Measurements from ENCODE around the gene TIMM21. TPM values are rescaled to one million over a fixed set of nuclear protein-coding genes. Genes with fewer than 3 reads are reported as not detected.

Gene TIMM21
- total RNA-seq, 4 donors from 2014 or later, result 17.9 to 38.0 (median 24.1) TPM

DNA sequence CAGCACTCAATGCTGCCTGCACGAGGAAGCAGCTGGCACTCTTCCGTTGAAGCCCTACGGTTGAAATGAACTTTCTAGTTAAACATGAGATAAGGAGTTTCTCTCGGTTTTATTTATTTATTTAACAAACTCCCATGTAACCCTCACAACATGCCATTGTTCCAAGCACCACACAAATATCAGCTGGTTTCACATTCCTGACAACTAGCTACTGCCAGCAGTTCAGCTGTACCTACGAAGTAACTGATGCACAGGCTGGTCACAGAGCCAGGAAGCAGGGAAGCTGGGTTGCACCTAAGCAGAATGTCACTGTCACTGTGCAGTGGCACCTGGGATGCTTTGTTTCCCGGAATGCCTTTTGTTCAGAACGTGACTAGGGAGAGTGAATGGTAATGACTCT lies 18.1 kb downstream of the TIMM21 start:
- WGBS, result 79% methylated on average over 7 of the region's 7 CpGs
- TF ChIP-seq POLR2AphosphoS5 (IDR thresholded peaks at IDR 0.05) (no peak), POLR2A (IDR thresholded peaks at IDR 0.05) (no peak), EP300 (IDR thresholded peaks at IDR 0.05) (no peak), CTCF (IDR thresholded peaks at IDR 0.05) (no peak)
- DNase-seq (ENCODE audit: low spot score in 2 of 2), result no peak

GRCh38 chr18:74171910-74172606 lies 23.7 kb downstream of the TIMM21 start:
- WGBS, result 75% methylated on average over 11 of the region's 12 CpGs
- no peak overlapping the region for H3K4me3 ChIP-seq
- no peak for TF ChIP-seq EP300 (IDR thresholded peaks at IDR 0.05)
- H3K36me3 ChIP-seq, result no peaks in the 10 kb centered on the region
- no peak for DNase-seq (ENCODE audit: low spot score in 2 of 2)
- H3K27ac ChIP-seq, result no peak overlapping the region
- H3K27me3 ChIP-seq, result peaks cover 12% of the 10 kb centered on the region
- no peaks in the 10 kb centered on the region for H3K9me3 ChIP-seq
- no peaks in the 10 kb centered on the region for H3K4me1 ChIP-seq

More for the DNA sequence above, 18.1 kb downstream of the TIMM21 start:
- Histone ChIP-seq H3K4me3 (no peak overlapping the region), H3K9me3 (no peaks in the 10 kb centered on the region), H3K36me3 (peaks cover 11% of the 10 kb centered on the region), H3K4me1 (no peaks in the 10 kb centered on the region), H3K27me3 (no peaks in the 10 kb centered on the region), H3K27ac (no peak overlapping the region)

- 76% methylated on average over 27 of the region's 27 CpGs for WGBS
- H3K4me3 ChIP-seq, result no peak overlapping the region
These were observed 24.5 kb downstream of the TIMM21 start for GRCh38 chr18:74172697-74173433.

GRCh38 chr18:74173434-74173750 lies 25.1 kb downstream of the TIMM21 start:
- 91% methylated on average over 11 of the region's 11 CpGs for WGBS
- Histone ChIP-seq H3K4me3 (no peak overlapping the region), H3K27me3 (peaks cover 12% of the 10 kb centered on the region)

More at GRCh38 chr18:74172697-74173433, 24.5 kb downstream of the TIMM21 start:
- DNase-seq (ENCODE audit: low spot score in 2 of 2), result no peak
- H3K4me1 ChIP-seq, result no peaks in the 10 kb centered on the region
- no peak overlapping the region for H3K27ac ChIP-seq
- H3K36me3 ChIP-seq, result no peaks in the 10 kb centered on the region
- peaks cover 12% of the 10 kb centered on the region for H3K27me3 ChIP-seq
- no peak for TF ChIP-seq POLR2AphosphoS5 (IDR thresholded peaks at IDR 0.05)
- no peak for TF ChIP-seq POLR2A (IDR thresholded peaks at IDR 0.05)
- TF ChIP-seq CTCF (IDR thresholded peaks at IDR 0.05), result no peak
- TF ChIP-seq EP300 (IDR thresholded peaks at IDR 0.05), result no peak
- no peaks in the 10 kb centered on the region for H3K9me3 ChIP-seq

GRCh38 chr18:74175658-74176057 lies 27.3 kb downstream of the TIMM21 start:
- no peak overlapping the region for H3K4me3 ChIP-seq
- H3K27ac ChIP-seq, result no peak overlapping the region
- no peak for DNase-seq (ENCODE audit: low spot score in 2 of 2)
- H3K9me3 ChIP-seq, result peaks cover 3% of the 10 kb centered on the region
- 78% methylated on average over 6 of the region's 6 CpGs for WGBS
- TF ChIP-seq POLR2A (IDR thresholded peaks at IDR 0.05) (no peak), POLR2AphosphoS5 (IDR thresholded peaks at IDR 0.05) (no peak), CTCF (IDR thresholded peaks at IDR 0.05) (no peak), EP300 (IDR thresholded peaks at IDR 0.05) (no peak)
- no peaks in the 10 kb centered on the region for H3K36me3 ChIP-seq
- H3K27me3 ChIP-seq, result peaks cover 12% of the 10 kb centered on the region
- H3K4me1 ChIP-seq, result no peaks in the 10 kb centered on the region

More at GRCh38 chr18:74173434-74173750, 25.1 kb downstream of the TIMM21 start:
- DNase-seq (ENCODE audit: low spot score in 2 of 2), result no peak
- no peaks in the 10 kb centered on the region for H3K9me3 ChIP-seq
- H3K27ac ChIP-seq, result no peak overlapping the region
- no peaks in the 10 kb centered on the region for H3K36me3 ChIP-seq
- H3K4me1 ChIP-seq, result no peaks in the 10 kb centered on the region
- no peak for TF ChIP-seq EP300 (IDR thresholded peaks at IDR 0.05)
- TF ChIP-seq POLR2A (IDR thresholded peaks at IDR 0.05), result no peak
- TF ChIP-seq CTCF (IDR thresholded peaks at IDR 0.05), result no peak
- TF ChIP-seq POLR2AphosphoS5 (IDR thresholded peaks at IDR 0.05), result no peak

All from suprapubic skin (tissue), 4 donors.